Astrocyte (in vitro differentiated cells and primary cell): ENCODE data around the gene ABCA7. TPM values are rescaled to one million over a fixed set of nuclear protein-coding genes. Genes with fewer than 3 reads are reported as not detected.
A peak's percentile ranks its signal among the peaks of the same experiment; 100 is the strongest.

Experiments
- DNase-seq: peaks from one replicate; pipeline ENCODE4 v3.0.0-alpha.2; 2010; ENCODE audit warnings: low read depth
- FAIRE-seq: peaks from 2 replicates; lab custom pipeline; 2011; peaks lifted over from hg19 to GRCh38; lab: Jason Lieb, UNC
- H2AFZ ChIP-seq: 2 replicates; pipeline ENCODE4 v1.6.0; 2012; ENCODE audit warnings: low read depth, low read length, inconsistent platforms
- H3K27ac ChIP-seq: 2 replicates; pipeline ENCODE4 v1.5.1; 2011; ENCODE audit warnings: low read depth, low read length, inconsistent platforms
- H3K27me3 ChIP-seq: 2 replicates; pipeline ENCODE4 v1.6.0; 2011; ENCODE audit warnings: low read length, inconsistent platforms; ENCODE audit not compliant: insufficient read depth
- H3K36me3 ChIP-seq: 2 replicates; pipeline ENCODE4 v1.5.1; 2011; ENCODE audit warnings: low read length, inconsistent platforms; ENCODE audit not compliant: insufficient read depth
- H3K4me1 ChIP-seq: 2 replicates; pipeline ENCODE4 v1.5.1; 2011; ENCODE audit warnings: low read length, inconsistent platforms; ENCODE audit not compliant: insufficient read depth
- H3K4me2 ChIP-seq: 2 replicates; pipeline ENCODE4 v1.6.0; 2012; ENCODE audit warnings: low read length, inconsistent platforms
- H3K4me3 ChIP-seq: 2 replicates; pipeline ENCODE4 v1.5.1; 2011; ENCODE audit warnings: low read depth, mild to moderate bottlenecking, low read length, inconsistent platforms; ENCODE audit not compliant: insufficient read depth
- H3K79me2 ChIP-seq: 2 replicates; pipeline ENCODE4 v1.6.0; 2012; ENCODE audit warnings: mild to moderate bottlenecking, low read length, inconsistent platforms; ENCODE audit not compliant: insufficient read depth
- H3K9ac ChIP-seq: 2 replicates; pipeline ENCODE4 v1.6.0; 2012; ENCODE audit warnings: mild to moderate bottlenecking, low read length, inconsistent platforms
- H3K9me3 ChIP-seq: 2 replicates; pipeline ENCODE4 v1.5.1; 2012; ENCODE audit warnings: low read depth, mild to moderate bottlenecking, low read length, inconsistent platforms; ENCODE audit not compliant: insufficient read depth
- H4K20me1 ChIP-seq: 2 replicates; pipeline ENCODE4 v1.6.0; 2012; ENCODE audit warnings: low read length, inconsistent platforms; ENCODE audit not compliant: insufficient read depth
- H3K27ac Mint-ChIP-seq: one replicate; pipeline ENCODE4 v1.8.0; 2021; ENCODE audit warnings: mild to moderate bottlenecking, mixed read lengths; ENCODE audit not compliant: unreplicated experiment
- H3K27me3 Mint-ChIP-seq: one replicate; pipeline ENCODE4 v1.8.0; 2021; ENCODE audit warnings: low read depth, mixed read lengths; ENCODE audit not compliant: unreplicated experiment
- H3K36me3 Mint-ChIP-seq: one replicate; pipeline ENCODE4 v1.8.0; 2021; ENCODE audit warnings: low read depth, mixed read lengths; ENCODE audit not compliant: unreplicated experiment
- H3K4me1 Mint-ChIP-seq: one replicate; pipeline ENCODE4 v1.8.0; 2021; ENCODE audit warnings: low read depth, mixed read lengths; ENCODE audit not compliant: unreplicated experiment
- H3K4me3 Mint-ChIP-seq: one replicate; pipeline ENCODE4 v1.8.0; 2021; ENCODE audit warnings: mild to moderate bottlenecking, moderate library complexity, mixed read lengths; ENCODE audit not compliant: unreplicated experiment
- H3K9me3 Mint-ChIP-seq: one replicate; pipeline ENCODE4 v1.8.0; 2021; ENCODE audit warnings: mild to moderate bottlenecking, mixed read lengths; ENCODE audit not compliant: unreplicated experiment
- CTCF ChIP-seq: IDR thresholded peaks from 2 replicates; pipeline ENCODE4 v1.5.1; 2011; ENCODE audit warnings: low read depth, mild to moderate bottlenecking, inconsistent platforms, low read length, moderate library complexity; ENCODE audit not compliant: insufficient read depth
- EZH2 ChIP-seq: IDR thresholded peaks from 2 replicates; pipeline ENCODE4 v1.6.1; 2012; ENCODE audit warnings: mild to moderate bottlenecking, low read length, inconsistent platforms; ENCODE audit not compliant: insufficient read depth
- total RNA-seq: library from RNA; stranded (reverse); gene quantifications from 2 replicates; pipeline ENCODE4 v1.2.1, GENCODE V29; 2021

ABCA7 gene
- total RNA-seq, 1 donor from 2014 or later = 18.4 TPM

- H3K27me3 ChIP-seq = no peaks in the 10 kb centered on the region
- peaks cover 21% of the 10 kb centered on the region for H4K20me1 ChIP-seq
- no peaks in the 10 kb centered on the region for H3K4me1 Mint-ChIP-seq
- no peak for DNase-seq
- H3K27ac ChIP-seq = no peak overlapping the region
- H3K9ac ChIP-seq = no peak overlapping the region
- H3K36me3 Mint-ChIP-seq = no peaks in the 10 kb centered on the region
- peak overlapping the region; percentile 53 for H3K27ac Mint-ChIP-seq
- no peak for FAIRE-seq
- no peaks in the 10 kb centered on the region for H3K9me3 Mint-ChIP-seq
- peaks cover 4% of the 10 kb centered on the region for H3K27me3 Mint-ChIP-seq
- no peaks in the 10 kb centered on the region for H3K9me3 ChIP-seq
- H3K4me2 ChIP-seq = no peak overlapping the region
- no peak for TF ChIP-seq EZH2
- no peak for TF ChIP-seq CTCF
- no peaks in the 10 kb centered on the region for H3K4me1 ChIP-seq
- H3K79me2 ChIP-seq = peaks cover 7% of the 10 kb centered on the region
- no peak overlapping the region for H2AFZ ChIP-seq
- H3K4me3 ChIP-seq = no peak overlapping the region
- H3K4me3 Mint-ChIP-seq = no peak overlapping the region
- H3K36me3 ChIP-seq = no peaks in the 10 kb centered on the region
Measured at GRCh38 chr19:1008268-1009040, 31.5 kb upstream of the ABCA7 start.

- Mint-ChIP-seq H3K4me3 (no peak overlapping the region), H3K9me3 (no peaks in the 10 kb centered on the region), H3K27ac (no peak overlapping the region), H3K36me3 (no peaks in the 10 kb centered on the region), H3K4me1 (no peaks in the 10 kb centered on the region), H3K27me3 (no peaks in the 10 kb centered on the region)
- Histone ChIP-seq H3K9me3 (no peaks in the 10 kb centered on the region), H3K4me3 (no peak overlapping the region), H3K27me3 (no peaks in the 10 kb centered on the region), H4K20me1 (peaks cover 29% of the 10 kb centered on the region), H3K36me3 (no peaks in the 10 kb centered on the region), H3K79me2 (peaks cover 15% of the 10 kb centered on the region), H3K9ac (no peak overlapping the region), H3K27ac (no peak overlapping the region), H2AFZ (no peak overlapping the region), H3K4me1 (no peaks in the 10 kb centered on the region), H3K4me2 (no peak overlapping the region)
- DNase-seq (no peak), FAIRE-seq (no peak)
- no peak for TF ChIP-seq EZH2
- no peak for TF ChIP-seq CTCF
Measured at GRCh38 chr19:1009041-1009980, 30.6 kb upstream of the ABCA7 start.
